Fibroblast of skin of scalp (primary cell): Measurements from ENCODE around the gene VPREB3.

Source experiments
- DNase-seq: peaks from one replicate; pipeline ENCODE4 v3.0.0-alpha.2; 2013

VPREB3 gene

DNA sequence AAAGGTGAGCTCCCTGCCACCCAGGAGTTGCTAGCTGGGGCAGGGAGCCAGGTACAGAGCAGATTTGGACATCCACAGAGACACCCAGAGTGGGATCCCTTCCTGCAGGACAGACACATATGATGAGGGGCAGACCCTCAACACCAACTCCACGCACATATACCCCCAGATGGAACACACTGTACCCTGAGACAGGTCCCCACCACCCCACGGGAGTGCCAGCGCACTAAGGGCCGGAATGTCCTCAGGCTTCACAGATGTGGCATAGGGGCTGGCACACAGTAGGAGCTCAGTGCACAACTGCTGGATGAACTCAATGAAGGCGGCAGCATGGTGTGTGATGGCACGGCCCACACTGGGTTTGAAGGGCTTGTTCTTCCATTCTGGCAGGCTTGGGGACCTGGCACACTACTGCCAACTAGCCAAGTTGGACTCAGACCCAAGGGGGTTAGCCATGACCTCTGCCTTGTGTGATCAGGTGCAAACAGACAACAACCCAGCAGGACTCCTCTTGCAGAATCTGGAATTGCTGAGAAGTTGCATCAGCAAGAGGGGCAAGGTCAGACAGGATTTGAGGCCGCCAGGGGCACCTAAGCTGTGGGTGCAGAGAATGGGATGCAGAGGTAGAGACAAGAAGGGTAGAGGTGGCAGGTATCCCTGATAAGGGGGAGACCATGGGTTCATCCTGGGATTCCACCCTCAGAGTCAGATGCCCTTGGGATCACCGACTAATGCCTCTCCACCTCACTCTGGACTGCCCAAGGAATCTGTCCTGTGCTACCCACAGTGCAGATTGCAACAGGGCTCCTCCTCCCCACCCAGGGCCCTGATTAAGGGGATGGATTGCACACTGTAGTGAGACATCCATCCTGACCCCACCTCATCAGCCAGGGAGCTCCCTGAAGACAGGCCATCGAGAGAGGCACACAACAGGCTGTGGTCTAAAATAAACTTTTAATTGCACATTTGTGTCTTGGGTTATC, 11.0 kb upstream of the VPREB3 start:
- no peak for DNase-seq

GRCh38 chr22:23763954-23764353, 9.7 kb upstream of the VPREB3 start:
- no peak for DNase-seq

GRCh38 chr22:23763579-23763945, 9.3 kb upstream of the VPREB3 start:
- DNase-seq = no peak

GRCh38 chr22:23762842-23763578, 8.8 kb upstream of the VPREB3 start, which contains the start of gene C22orf15:
C22orf15 (plus strand) TSS chr22:23762990; CDS start chr22:23763307, 317 bp downstream.
- peak; percentile 77 for DNase-seq

- DNase-seq = no peak
Measured at GRCh38 chr22:23760056-23760455, 5.8 kb upstream of the VPREB3 start.

DNA sequence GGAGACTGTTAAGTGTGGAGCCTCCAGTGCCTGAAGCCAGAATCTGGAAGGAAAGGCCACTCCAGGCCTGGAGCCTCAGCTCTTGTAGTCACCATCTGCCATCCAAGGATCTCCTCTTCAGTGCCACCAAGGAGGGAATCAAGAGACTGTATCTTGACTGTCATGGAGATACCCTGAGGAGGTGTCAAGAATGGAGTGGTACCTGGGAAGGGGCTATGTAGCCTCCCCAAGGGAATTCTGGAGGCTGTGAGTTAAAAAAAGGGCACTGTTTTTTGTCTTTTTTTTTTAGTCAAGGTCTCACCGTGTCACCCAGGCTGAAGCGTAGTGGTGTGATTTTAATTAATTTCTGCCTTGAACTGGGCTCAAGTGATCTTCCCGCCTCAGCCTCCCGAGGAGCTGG, 5.3 kb upstream of the VPREB3 start:
- no peak for DNase-seq

DNA sequence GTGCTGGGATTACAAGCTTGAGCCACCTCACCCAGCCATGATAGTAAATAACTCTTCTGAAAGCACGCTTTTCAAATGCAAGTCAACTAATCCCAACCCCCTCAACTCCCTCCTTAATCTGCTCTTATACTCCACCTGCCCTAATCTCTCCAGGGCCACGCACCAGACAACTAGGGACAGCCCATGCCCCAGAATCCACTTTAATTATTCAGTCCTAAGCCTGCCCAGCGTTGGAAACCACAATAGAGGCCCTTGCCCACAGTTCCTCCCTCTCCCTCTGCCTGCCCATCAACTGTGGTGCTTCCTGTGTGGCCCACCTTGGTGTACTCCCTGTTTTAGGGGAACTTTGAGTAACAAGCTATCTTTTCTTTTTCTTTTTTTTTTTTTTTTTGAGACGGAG, 2.7 kb upstream of the VPREB3 start:
- no peak for DNase-seq

- DNase-seq = no peak
Measured at GRCh38 chr22:23755711-23756110, 1.5 kb upstream of the VPREB3 start.

GRCh38 chr22:23754980-23755636, 883 bp upstream of the VPREB3 start:
- no peak for DNase-seq

DNA sequence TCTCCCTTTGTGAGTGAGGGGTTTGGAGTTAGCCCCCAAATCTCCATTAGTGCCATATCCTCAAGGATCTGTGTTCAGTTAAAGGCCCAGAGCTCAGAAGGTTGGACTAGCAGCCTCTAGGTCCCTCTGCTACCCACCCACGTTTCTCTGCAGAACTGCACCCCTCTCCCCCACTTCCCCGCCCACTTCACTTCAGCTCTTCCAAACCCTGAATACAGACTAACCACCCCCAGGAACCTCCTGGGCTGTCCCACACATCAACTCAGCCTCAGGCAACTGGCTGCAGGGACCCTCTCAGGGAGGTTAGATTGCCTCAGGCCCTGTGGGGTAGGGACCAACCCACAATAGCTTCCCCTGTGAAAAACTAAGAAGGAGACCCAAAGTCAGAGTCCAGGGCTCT, 840 bp downstream of the VPREB3 start:
- no peak for DNase-seq

DNA sequence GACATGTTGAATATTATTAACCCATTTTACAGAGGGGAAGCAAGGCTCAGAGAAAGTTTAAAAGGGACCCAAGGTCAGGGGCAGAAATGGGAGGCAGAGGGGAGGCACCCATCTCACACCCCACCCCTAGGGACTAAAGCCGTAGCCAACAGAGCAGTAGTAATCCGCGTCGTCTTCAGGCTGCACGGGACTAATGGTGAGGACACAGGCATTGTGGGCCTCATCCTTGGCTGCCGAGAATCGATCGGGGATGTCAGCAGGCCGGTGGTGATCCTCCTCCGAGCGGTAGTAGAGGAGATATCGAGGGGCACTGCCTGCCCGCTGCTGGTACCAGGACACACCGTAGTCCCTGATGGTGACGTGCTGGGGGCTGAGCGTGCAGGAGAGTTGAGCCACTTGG, 1.5 kb downstream of the VPREB3 start:
- DNase-seq = no peak

- DNase-seq = no peak
Measured at GRCh38 chr22:23752090-23752691, 2.0 kb downstream of the VPREB3 start.

DNA sequence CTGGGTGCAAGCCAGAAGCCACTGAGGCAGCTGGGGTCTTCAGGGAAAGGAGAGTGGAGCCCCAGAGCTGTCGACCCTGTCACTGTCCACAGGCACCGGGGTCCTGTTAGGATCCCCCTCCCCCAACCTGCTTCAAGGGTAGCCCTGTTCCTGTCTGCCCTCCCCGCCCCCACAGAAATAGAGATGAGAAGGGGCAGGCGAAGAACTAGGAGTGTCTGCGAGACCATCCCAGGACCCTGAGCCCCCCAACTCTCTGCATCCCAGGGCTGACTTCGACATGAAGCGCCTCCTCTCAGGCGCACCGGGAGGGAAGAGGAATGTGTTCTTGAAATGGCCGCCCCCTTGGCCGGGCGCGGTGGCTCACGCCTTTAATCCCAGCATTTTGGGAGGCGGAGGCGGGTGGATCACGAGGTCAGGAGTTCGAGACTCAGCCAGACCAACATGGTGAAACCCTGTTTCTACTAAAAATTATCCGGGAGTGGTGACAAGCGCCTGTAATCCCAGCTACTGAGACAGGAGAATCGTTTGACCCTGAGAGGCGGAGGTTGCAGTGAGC, 2.7 kb downstream of the VPREB3 start:
- DNase-seq = peak; percentile 49

GRCh38 chr22:23750714-23751440, 3.3 kb downstream of the VPREB3 start, which contains the start of gene ZNF70:
ZNF70 (minus strand) TSS chr22:23751112; CDS start chr22:23745140, 5,972 bp downstream.
- peak; percentile 85 for DNase-seq

DNA sequence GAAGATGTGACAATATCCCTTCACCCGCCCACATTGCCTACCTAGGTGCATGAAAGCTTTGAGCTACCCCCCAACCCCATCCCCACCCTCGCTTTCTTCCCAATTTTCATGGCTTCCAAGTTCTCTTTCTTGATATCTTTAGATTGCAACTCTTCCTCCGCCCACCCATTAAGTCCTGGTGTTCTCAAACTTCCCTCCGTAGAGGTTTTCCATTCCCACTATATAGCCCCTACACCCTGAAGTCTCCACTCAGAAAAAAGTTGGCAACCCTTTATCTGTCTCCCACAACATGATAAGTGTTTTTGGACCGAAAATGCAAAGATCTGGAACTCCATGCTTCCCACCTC, 3.9 kb downstream of the VPREB3 start:
- DNase-seq = no peak

GRCh38 chr22:23749841-23750301, 4.4 kb downstream of the VPREB3 start:
- no peak for DNase-seq

DNA sequence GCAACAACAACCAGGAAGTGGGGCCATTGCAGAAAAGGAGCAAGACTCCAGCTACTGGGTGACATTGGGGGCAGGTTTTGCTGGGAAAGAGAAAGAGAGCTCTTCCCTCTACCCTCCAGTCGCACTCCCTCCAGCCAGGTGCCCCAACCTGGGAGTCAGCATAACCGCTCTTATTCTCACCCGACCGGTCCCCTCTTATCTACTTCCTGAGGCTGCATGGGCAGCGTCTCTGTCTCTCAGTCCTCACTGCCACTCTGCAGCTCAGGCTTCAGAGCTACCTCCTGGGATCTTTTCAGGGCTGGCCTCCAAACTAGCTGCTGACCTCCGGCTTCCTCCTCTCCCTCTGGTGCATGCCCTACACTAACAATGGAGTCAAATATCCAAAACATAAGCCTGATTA, 8.4 kb downstream of the VPREB3 start:
- no peak for DNase-seq

DNA sequence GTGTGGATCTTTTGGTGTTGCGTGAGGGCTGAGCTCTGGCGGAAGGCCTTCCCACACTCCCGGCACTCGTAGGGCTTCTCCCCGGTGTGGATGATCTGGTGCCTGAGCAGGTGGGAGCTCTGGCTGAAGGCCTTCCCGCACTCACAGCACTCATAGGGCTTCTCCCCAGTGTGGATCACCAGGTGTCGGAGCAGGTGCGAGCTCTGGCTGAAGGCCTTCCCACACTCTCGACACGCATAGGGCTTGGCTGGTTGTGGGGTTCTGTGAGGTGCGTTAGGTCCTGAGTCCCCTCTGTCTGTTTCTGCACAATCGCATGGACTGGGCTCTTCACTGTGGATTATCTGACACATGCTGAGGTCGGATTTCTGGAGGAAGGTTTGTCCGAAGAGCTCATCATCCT, 9.7 kb downstream of the VPREB3 start:
- no peak for DNase-seq

DNA sequence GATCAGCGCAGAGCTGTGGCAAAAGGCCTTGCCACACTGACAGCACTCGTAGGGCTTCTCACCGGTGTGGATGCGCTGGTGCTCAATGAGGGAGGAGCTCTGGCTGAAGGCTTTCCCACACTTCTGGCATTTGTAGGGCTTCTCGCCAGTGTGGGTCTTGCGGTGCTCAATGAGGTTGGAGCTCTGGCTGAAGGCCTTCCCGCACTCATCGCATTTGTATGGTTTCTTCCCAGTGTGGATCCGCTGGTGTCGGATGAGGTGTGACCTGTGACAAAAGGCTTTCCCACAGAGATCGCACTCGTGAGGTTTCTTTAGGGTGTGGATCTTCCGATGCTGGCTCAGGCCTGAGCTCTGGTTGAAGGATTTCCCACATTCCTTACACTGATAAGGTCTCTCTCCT, 10.2 kb downstream of the VPREB3 start:
- DNase-seq = no peak

GRCh38 chr22:23743303-23743705, 10.9 kb downstream of the VPREB3 start:
- no peak for DNase-seq

GRCh38 chr22:23742505-23743264, 11.5 kb downstream of the VPREB3 start:
- no peak for DNase-seq
